A172 (cell line): ENCODE measurements around the gene KLHL22. TPM values are rescaled to one million over a fixed set of nuclear protein-coding genes. Genes with fewer than 3 reads are reported as not detected.
"Not testable (repeated sequence)": the region's sequence is repeated elsewhere in the genome, so short reads cannot be mapped to it uniquely, and the experiment has no call there.

Experiments used
- DNase-seq: peaks from one replicate; pipeline ENCODE4 v3.0.0-alpha.2; 2015; ENCODE audit warnings: low spot score
- total RNA-seq: library from RNA; depleted of rRNA; stranded (reverse); fragments of >200 nt; shearing (Covaris generic); gene quantifications from 2 replicates; pipeline ENCODE4 v1.2.3, GENCODE V29; 2014

Gene KLHL22
- total RNA-seq, 1 experiment from 2014 or later: 12.0 TPM

GRCh38 chr22:20471126-20471833 lies 24.3 kb downstream of the KLHL22 start:
- DNase-seq: no peak

GRCh38 chr22:20470525-20470924 lies 25.1 kb downstream of the KLHL22 start:
- DNase-seq: not testable (repeated sequence)

- no peak for DNase-seq
Observed at GRCh38 chr22:20469110-20469868, 26.3 kb downstream of the KLHL22 start.

GRCh38 chr22:20466659-20467379 lies 28.8 kb downstream of the KLHL22 start:
- no peak for DNase-seq

GRCh38 chr22:20465759-20466077 lies 29.9 kb downstream of the KLHL22 start:
- DNase-seq: no peak

GRCh38 chr22:20464912-20465758 lies 30.5 kb downstream of the KLHL22 start:
- no peak for DNase-seq

- no peak for DNase-seq
Observed at GRCh38 chr22:20464096-20464614, 31.4 kb downstream of the KLHL22 start.

GRCh38 chr22:20463324-20464095 lies 32.1 kb downstream of the KLHL22 start:
- DNase-seq: no peak

GRCh38 chr22:20459862-20460261 lies 35.7 kb downstream of the KLHL22 start:
- DNase-seq: no peak

- no peak for DNase-seq
Observed at GRCh38 chr22:20459152-20459542, 36.4 kb downstream of the KLHL22 start.

- no peak for DNase-seq
Observed at GRCh38 chr22:20458530-20459151, 37.0 kb downstream of the KLHL22 start.

GRCh38 chr22:20457506-20458240 lies 37.9 kb downstream of the KLHL22 start:
- no peak for DNase-seq

GRCh38 chr22:20456722-20457076 lies 38.9 kb downstream of the KLHL22 start:
- no peak for DNase-seq

- peak; percentile 62 for DNase-seq
Observed at GRCh38 chr22:20456064-20456721, 39.4 kb downstream of the KLHL22 start.

GRCh38 chr22:20455709-20456063 lies 39.9 kb downstream of the KLHL22 start:
- no peak for DNase-seq

GRCh38 chr22:20453222-20453621 lies 42.4 kb downstream of the KLHL22 start:
- no peak for DNase-seq

GRCh38 chr22:20451920-20452319 lies 43.7 kb downstream of the KLHL22 start:
- DNase-seq: no peak

GRCh38 chr22:20451129-20451778 lies 44.3 kb downstream of the KLHL22 start:
- DNase-seq: not testable (repeated sequence)

- DNase-seq: no peak
Observed at GRCh38 chr22:20450551-20450906, 45.1 kb downstream of the KLHL22 start.
